NB4 (cell line): ENCODE measurements around the gene NOL4.

Experiments used
- MYC ChIP-seq: IDR thresholded peaks from 2 replicates; pipeline ENCODE4 v1.6.1; 2011; ENCODE audit warnings: low read depth, low read length
- TF ChIP-seq, protein P1 (sequence below): IDR thresholded peaks from one replicate; pipeline ENCODE4 v1.5.1; 2012; ENCODE audit warnings: low read depth, low read length
- TF ChIP-seq, protein P2 (sequence below): IDR thresholded peaks from 2 replicates; pipeline ENCODE4 v1.6.1; 2011; ENCODE audit warnings: low read depth, low read length

DNA sequence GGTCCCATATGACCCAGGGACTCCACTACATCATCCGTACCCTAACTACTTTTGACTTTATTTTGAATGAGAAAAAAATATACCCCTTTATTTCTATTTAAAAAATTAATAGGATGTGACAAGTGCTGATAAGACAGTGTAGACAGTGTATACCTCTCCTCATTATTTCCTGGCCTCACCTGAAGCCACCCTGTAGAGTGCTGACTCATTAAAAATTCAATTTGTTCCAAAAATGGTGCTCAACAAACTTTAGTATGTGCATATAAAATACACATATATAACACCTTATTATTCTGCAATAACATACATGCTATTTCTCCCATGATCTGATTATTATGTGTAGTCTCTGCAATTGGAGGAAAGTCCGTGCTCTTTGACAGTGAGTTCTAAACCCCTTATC is 20.8 kb downstream of the NOL4 start:
- TF ChIP-seq, protein P1, sequence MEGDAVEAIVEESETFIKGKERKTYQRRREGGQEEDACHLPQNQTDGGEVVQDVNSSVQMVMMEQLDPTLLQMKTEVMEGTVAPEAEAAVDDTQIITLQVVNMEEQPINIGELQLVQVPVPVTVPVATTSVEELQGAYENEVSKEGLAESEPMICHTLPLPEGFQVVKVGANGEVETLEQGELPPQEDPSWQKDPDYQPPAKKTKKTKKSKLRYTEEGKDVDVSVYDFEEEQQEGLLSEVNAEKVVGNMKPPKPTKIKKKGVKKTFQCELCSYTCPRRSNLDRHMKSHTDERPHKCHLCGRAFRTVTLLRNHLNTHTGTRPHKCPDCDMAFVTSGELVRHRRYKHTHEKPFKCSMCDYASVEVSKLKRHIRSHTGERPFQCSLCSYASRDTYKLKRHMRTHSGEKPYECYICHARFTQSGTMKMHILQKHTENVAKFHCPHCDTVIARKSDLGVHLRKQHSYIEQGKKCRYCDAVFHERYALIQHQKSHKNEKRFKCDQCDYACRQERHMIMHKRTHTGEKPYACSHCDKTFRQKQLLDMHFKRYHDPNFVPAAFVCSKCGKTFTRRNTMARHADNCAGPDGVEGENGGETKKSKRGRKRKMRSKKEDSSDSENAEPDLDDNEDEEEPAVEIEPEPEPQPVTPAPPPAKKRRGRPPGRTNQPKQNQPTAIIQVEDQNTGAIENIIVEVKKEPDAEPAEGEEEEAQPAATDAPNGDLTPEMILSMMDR, result no peak
- TF ChIP-seq, protein P2, sequence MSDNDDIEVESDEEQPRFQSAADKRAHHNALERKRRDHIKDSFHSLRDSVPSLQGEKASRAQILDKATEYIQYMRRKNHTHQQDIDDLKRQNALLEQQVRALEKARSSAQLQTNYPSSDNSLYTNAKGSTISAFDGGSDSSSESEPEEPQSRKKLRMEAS, result no peak
- TF ChIP-seq MYC, result no peak
